HG02885 (cell line): ENCODE data around the gene TLE4.

Experiments used
- ATAC-seq: cut with Tn5 transposase; IDR thresholded peaks from one replicate; pipeline ENCODE4 v1.9.1; 2021; ENCODE audit warnings: mild to moderate bottlenecking; ENCODE audit not compliant: unreplicated experiment, poor library complexity

The TLE4 gene

DNA sequence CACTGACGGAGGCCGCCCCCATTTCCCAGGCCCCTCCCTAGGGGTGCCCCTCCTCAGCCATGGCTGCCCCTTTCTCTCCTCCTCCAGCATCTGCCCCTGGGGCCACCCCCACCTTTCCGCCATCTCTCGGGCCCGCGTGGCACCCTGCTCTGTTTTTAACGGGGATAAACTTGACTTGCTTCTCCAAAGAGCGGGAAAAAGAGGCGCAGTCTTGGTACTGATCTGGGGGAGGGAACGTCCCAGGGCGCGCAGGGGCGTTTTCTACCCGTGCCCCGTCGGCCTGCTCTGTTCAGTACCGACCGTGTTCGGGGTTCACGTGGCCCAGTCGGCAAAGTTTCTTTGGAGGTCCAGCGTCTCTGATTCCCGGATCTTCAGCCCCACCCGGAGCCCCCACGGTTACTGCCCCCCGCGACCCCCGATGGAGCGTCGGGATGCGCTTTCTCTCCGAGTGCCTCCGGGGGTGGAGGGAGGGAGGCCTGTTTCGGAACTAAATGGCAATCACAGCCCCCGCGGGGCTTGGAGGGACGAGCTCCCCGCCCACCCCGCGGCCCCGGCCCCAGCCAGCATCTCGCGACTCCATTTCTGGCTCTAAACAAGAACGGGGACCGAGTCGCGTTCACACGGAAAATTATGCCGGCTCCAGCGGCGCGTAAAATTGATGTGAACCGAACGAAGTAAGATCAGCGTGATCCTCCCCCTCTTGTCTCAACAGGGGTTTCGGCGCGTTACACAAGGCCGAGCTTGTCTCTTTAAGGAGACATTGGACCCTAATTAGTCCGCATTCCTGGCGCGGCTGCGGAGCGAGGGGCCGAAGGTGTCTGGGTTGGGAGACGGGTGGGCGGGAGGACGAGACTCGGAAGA is 1.1 kb upstream of the TLE4 start:
- ATAC-seq, result peak; percentile 0

DNA sequence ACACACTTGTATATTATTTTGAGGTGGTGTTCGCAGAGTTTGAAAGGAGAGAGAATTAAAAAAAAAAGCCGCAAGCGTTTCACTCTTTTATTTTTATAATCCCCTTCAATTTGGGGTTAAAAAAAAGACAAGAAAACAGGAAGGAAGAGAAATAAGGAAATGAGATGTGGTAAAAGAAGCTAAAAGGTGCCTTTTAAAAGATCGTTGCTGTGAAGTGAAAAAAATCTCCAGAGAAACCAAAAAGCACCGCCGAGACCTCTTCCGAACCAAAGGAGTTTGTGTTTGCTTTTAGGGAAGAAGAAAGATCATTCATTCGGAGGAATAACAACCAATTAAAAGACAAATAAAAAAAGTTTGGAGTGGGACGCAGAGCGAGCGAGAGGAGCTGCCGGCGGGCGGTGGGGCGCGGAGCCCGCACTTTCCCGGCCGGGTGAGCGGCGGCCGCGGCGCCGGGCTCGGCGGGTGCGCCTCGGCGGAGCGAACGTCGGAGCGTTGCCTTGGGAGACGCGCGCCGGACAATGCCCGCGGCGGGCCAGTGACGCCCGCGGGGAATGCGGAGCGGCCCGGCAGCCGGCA is 355 bp downstream of the TLE4 start:
- no peak for ATAC-seq

DNA sequence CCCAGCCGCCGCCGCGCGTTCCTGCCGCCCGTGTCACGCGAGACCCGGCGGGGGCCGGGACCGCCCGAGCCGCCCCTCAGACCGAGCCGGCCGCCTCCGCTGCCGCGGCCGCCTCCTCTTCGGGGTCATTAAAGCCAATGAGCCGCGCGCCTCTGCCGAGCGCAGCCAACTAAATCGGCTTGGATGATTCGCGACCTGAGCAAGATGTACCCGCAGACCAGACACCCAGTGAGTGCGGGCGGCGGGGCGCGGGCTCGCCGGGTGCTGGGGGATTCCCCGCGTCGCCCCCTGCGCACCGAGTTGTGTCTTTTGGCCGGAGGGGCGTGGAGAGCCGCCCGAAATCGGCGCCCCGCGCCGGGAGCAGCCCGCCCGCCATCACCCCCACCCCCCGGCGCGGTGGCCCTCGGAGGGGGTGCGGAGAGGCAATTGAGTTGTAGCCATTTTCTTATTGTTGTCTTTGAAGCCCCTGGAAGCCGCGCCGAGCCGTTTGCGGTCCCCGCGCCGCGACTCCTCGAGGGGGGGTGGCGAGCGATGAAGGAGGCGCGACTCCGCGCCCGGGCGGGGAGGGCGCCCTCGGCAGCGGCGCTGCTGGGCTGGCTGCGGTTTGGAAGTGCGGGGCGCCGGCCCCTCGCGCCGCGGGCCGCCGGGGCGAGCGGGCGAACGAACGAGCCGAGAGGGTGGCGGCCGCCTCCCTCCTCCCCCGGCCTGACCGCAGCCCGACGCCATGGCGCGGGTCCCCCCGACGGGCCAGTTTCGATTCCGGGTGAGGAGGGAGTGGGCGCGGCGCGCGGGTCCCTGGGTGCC is 1.0 kb downstream of the TLE4 start:
- ATAC-seq, result no peak

DNA sequence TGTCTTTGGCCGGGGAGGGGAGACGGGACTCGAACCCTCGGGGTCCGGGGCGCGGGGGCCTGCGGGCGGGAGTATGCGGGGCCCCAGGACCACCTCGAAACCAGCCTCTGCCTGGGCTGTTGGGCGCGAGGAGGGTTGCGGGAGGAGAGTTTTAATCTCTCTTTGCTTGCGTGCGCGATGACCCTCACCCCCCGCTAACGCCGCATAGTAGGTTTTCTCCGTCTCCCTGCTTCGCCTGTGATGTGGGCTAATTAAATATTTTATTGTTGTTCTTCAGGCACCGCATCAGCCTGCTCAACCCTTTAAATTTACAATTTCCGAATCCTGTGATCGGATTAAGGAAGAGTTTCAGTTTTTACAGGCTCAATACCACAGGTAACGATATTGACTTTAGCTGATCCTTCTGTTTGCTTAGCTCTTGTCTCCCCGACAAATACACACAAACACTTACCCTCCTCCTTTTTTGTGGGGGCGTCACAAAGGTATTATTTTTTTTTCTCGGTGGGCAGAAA is 1.7 kb downstream of the TLE4 start:
- ATAC-seq, result no peak

DNA sequence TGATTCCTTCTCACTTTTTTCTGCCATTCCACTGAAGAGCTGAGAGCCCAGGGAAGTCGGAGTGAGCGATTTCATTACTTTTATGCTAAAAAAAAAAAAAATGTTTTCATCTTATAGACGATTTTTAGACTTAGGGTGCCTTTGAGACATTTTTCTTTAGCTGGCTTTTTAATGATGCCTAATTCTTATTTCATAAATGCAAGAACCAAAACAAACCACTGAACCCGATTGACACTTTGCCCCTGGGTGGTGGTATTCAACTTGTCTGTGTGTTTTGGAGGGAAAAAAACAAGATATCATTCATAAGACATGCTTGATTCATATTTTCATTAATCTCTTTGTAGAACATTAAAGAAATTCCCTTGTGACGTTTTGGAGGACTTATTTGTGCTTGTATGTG is 2.4 kb downstream of the TLE4 start:
- no peak for ATAC-seq

DNA sequence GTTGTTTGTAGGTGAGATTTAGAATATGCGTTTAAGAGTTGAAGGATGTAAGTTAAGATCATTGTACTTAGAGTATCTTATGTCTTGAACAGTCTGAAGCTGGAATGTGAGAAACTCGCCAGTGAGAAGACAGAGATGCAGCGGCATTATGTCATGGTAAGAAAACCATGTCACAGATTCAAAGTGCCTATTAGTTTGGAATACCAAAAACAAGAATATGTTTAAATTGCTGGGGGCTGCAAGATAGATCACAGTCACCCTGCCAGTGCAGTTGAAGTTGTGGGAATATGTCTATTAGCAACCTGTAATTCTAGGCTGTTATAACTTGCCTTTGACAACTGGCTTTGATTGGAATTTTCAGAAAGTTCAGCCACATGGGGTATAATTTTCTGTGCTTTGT is 3.0 kb downstream of the TLE4 start:
- no peak for ATAC-seq

DNA sequence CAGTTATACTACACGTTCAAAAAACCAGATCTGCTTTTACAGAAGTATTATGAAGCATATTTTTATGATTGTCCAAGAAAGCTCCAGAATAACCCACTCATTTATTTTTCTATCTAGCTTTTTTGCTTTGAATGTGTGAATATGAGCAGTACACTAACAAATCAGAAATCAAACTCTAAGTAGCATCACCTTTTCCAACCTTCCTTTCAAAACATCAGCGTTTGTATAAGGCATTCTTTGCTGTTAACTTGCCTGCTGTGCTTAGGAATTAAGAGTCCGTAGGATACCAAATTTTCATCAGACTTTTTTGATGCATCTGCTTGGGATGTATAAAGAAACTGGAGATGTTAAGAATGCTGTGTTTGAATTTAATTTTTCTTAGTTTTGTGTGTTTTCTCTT is 3.8 kb downstream of the TLE4 start:
- ATAC-seq, result no peak

DNA sequence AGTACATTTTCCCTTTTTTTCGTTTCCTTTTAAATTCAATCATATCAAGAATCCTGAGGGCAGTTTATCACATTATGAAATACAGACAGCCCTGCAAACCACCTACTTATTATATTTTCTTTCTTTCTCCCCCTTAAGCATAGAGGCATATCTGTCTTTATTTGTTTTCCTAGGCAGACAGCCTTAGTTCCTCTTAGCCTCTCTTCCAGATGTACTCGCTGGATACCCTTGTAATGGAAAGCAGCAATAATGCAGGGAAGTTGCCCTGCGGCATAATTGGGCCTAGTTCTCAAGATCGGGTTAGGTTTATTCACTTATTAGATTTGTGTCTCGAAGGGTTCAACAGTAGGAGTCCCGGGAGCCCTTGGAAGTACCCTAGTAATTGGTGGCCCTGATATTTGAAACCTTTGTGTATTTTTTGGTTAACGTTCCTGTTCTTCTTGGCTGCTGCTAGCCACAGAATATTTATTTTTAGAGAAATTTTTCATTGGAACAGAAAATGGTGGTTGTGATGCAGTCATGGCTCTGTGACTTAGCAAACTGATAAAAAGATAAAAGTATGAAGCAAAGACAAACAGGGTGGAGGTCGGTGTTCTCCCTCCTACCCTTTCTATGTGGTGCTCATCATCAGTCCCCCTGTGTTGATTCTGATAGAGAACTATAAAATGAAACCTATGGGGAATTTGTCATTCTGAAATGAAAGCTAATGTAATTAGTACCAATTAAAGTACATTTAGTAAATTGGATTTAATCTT is 6.4 kb downstream of the TLE4 start:
- ATAC-seq, result no peak

DNA sequence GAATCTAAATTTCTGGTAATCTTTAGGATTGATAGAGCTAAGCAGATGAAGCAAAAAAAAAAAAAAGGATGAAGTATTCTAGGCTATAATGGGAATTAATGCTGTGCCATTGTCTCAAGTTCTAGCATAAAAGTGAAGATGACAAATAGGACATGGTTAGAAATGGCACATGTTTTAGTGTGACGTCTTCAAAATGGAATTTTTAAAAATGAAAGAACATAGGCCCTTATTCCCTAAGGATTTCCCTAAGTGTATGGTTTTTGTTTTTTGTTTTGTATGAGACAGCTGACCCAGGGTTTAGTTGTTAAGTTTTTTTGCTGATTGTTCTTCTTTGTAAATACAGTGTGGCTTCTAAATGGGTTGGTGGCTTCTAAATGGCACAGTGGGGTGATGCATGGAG is 7.1 kb downstream of the TLE4 start:
- no peak for ATAC-seq

DNA sequence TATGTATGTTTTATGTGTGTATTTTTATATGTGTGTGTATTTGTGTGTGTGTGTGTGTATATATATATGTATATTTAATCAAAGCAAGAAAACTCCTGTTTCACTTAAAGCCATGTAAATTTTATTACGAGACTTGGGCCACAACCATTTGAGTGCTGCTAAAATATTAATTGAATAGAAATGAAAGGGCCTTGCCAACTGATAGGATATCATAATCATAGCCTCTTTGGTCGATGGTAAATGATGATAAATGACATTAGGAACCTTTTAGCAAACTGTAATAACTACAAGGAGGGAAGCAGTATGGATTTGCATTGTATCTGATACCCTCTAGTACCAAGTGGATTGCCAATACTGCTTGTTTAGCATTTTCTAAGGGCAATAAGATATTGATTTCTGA is 7.9 kb downstream of the TLE4 start:
- ATAC-seq, result no peak

DNA sequence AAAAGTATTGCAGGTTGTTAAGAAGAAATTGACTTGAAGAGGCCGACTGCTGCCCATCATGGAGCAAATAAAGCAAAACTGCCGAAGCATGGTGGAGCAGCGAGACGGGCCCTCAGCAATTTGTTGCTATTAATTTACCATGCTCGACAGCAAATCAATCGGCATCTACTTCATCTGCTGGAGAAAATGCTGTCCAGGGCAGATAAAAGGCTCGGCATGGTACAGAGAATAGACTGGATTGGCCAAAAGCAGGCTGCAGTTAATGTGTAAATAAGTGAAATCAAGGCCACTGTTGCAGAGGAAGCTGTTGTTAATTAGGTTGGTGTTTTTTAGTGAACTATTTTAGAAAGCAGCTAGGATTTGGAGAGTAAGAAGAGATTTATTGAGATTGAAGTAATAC is 8.3 kb downstream of the TLE4 start:
- no peak for ATAC-seq

DNA sequence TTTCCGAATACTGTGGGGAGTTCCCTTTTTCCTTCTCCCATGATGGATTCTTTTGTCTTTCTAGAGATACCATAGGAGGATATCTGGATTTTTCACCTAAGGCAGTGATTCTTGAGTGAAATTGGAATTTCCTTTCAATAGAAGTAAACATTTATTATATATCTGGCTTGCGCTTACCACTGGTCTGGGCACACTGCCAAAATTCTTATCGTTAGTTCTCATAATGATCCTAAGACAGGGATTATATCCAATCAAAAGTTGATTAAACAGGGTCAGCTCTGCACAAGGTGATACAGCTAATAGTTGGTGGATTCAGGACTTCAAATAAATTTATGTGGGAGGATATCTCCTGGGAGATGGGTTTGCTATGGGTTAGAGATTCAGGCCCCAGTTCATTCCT is 9.6 kb downstream of the TLE4 start:
- no peak for ATAC-seq

DNA sequence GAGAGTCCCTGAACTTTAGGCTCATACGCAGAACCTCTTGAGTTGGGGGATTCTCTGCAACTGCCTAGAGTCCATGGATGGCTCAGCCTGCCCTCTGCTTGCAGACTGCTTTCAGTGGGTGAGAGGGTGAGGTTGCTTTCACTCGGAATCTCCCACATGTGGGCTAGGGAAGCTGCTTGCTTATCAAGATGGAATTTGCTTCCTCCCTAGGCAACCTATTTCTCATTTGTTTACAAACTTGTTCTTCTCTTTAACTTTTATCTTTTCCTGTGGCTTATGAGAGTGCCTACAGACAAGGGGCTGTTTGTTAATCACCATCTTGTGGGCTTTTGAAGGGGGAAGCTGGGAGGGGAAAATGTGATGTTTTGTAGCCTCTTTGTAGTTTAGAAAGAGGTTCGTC is 10.0 kb downstream of the TLE4 start:
- no peak for ATAC-seq

DNA sequence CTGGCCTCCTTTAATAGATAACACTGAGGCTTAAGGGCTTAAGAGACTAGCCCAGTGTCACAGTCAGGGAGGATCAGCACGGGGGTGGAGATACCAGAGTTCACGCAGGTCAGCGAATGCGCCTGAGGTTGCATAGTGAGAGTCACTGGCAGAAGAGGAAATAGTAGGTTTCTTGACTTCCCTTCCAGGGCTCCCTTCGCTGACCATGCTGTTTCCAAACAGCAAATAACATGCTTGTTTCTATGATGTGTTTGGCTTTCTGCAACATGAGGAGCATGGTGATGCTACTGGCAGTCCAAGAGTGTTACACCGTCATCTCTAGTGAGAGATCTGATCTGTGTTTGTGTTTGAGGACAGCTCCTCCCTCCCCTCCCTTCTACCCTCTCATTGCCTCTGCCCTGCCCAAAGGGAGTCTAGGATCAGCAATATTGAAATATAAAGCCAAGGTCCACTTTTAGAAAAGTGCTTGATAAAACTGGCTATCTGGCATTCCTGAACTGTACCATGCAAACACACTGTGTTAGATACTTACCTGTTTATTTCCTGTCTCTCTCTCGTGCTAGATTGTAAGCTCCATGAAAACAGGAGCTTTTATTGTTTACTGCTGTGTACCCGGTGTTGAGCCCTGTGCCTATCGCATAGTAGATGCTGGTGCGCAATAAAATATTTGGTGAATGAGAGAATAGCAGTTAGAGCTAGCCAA is 12.3 kb downstream of the TLE4 start:
- peak; percentile 87 for ATAC-seq

DNA sequence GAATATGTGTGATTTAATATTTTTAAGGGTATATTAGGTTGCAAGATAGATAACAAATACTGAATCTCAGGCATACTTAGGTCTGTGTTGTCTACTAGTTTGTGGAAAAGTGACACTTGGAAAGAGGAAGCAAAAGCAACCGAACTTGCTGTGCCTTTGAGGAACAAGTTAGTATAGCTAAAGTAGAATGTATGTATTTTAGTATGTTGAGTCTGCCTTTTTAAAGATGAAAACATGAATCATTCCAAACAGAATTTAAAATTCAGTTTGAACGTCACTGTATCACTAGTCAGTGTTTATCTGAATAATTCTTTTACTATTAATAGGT is 12.9 kb downstream of the TLE4 start:
- no peak for ATAC-seq

DNA sequence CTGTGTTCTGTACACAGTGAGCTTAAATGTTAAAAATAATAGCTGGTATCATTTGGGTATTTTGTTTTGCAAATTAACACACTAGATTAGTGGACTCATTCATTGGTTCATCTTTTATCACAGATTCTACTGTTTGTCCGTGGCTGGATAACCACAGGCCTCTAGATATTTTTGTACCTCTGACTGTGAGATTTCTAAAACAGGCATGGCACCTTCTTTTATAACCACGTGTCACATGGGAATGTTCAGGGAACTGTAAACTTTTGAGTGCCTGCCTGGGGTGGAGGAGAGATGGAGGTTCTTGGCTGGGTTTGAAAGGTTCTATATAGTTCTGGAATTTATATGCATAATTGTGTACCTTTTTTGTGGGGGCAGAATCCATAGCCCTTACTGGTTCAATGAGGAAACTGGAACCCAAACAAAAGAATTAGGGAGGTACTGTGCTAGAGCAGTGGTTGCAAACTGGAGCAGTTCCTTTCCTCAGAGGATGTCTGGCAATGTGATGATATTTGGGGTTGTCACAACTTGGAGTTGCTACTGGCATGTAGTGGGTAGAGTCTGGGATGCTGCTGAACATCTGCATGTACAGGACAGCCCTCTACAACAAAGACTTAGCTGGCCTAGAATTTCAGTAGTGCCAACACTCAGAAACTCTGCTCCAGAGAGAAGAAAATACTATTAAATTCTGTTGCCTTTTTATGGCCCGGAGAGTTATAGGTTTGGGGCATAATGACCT is 16.9 kb downstream of the TLE4 start:
- no peak for ATAC-seq

DNA sequence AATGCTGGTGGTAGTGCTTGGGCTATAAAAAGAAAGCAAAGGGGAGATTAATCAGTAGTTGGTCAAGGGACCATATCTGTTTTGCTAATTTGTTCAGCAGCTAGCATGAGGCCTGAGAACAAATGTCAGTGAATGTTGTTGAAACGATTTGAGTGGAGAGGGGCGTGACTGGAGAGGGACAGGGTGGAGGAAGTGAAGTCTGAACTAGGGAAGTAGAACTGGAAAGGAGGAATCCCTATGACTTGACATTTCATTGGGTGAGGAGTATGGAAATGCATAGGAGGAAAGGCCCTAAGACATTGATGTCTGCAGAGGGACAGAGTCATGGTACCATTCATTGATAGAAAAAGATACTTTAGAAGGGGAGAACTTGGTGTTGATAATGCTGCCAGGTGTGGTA is 19.7 kb downstream of the TLE4 start:
- ATAC-seq, result no peak

DNA sequence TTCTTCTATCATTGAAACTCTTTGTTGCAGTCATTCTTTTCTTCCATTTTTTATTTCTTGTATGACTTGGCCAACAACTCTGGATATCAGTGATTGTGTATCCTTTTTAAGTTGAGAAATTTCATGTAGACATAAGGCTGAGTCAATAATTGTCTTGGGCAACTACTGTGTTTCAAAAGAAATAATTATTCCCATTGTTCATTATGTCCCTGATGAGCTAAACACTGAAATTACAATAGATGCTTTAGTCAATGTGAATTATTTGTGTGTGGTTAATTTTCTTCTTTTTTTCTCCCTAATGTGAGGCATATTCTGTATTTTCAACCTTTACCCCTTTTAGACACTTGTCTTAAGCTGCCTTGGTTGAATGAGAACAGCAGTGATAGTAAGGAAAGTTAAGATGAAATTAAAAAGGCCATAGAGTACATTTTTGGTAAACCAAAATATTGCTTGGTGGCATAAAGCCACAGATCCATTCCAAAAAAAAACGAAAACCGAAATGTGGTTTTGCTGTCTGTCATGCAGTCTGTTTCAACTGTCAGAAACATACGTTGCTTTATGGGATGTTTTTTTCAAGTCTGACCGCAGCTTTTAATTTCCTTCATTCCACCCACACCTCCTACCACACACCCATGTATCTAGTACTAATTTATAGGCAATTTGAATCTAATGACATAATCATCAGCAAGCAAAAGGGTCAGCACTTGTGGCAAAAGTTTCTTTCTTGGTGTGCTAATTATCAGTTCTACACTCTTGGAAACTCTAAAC is 21.1 kb downstream of the TLE4 start:
- peak; percentile 82 for ATAC-seq
